Natural killer cell (primary cell): ENCODE data around the gene P2RX4. TPM values are rescaled to one million over a fixed set of nuclear protein-coding genes. Genes with fewer than 3 reads are reported as not detected.

Experiments
- ATAC-seq, 3 donors: fragments of 150-1000 bp in 2 of 3; fragments of 200-7000 bp in 1 of 3; cut with Tn5 transposase; 1 replicate in 1 of 3; 2 replicates in 2 of 3; pipeline ENCODE4 v1.10.0; 2021; ENCODE audit warnings: mild to moderate bottlenecking in 2 of 3, moderate library complexity in 2 of 3
- DNase-seq, 2 donors: peaks; one replicate each; pipeline versions ENCODE4 v3.0.0 to v3.0.0-alpha.2; 2013 to 2021; ENCODE audit warnings: mixed read lengths in 1 of 2
- H3K27ac ChIP-seq: one replicate; pipeline ENCODE4 v1.5.1; 2013; ENCODE audit warnings: mild to moderate bottlenecking, low read length
- H3K27me3 ChIP-seq: one replicate; pipeline ENCODE4 v1.6.1; 2013; ENCODE audit warnings: low read length; ENCODE audit not compliant: control insufficient read depth, insufficient read depth
- H3K36me3 ChIP-seq: one replicate; pipeline ENCODE4 v1.6.1; 2013; ENCODE audit warnings: low read length; ENCODE audit not compliant: control insufficient read depth, insufficient read depth
- H3K4me1 ChIP-seq: one replicate; pipeline ENCODE4 v1.6.1; 2013; ENCODE audit warnings: low read length; ENCODE audit not compliant: control insufficient read depth, insufficient read depth
- H3K4me3 ChIP-seq: one replicate; pipeline ENCODE4 v1.5.1; 2013; ENCODE audit warnings: low read length
- H3K9me3 ChIP-seq: one replicate; pipeline ENCODE4 v1.6.1; 2013; ENCODE audit warnings: low read length; ENCODE audit not compliant: control insufficient read depth, insufficient read depth
- H3K27ac Mint-ChIP-seq, 2 donors: one replicate each; pipeline ENCODE4 v1.8.0; 2022; ENCODE audit warnings: mild to moderate bottlenecking in 2 of 2, mixed read lengths in 2 of 2, moderate library complexity in 1 of 2
- H3K27me3 Mint-ChIP-seq, 2 donors: one replicate each; pipeline ENCODE4 v1.8.0; 2022; ENCODE audit warnings: low read depth in 2 of 2, mixed read lengths in 2 of 2
- H3K36me3 Mint-ChIP-seq: one replicate; pipeline ENCODE4 v1.8.0; 2022; ENCODE audit warnings: mixed read lengths
- H3K4me1 Mint-ChIP-seq, 2 donors: one replicate each; pipeline ENCODE4 v1.8.0; 2022; ENCODE audit warnings: mixed read lengths in 2 of 2
- H3K4me3 Mint-ChIP-seq: one replicate; pipeline ENCODE4 v1.8.0; 2022; ENCODE audit warnings: mild to moderate bottlenecking, moderate library complexity, mixed read lengths
- H3K9me3 Mint-ChIP-seq, 2 donors: one replicate each; pipeline ENCODE4 v1.8.0; 2022; ENCODE audit warnings: mixed read lengths in 2 of 2
- WGBS: methylation state at CpG from one replicate; pipeline ENCODE4 v1.1.7; 2013; ENCODE audit warnings: missing lambda C conversion rate; ENCODE audit not compliant: insufficient coverage; 5-methylcytosine and 5-hydroxymethylcytosine counted together
- intact Hi-C: fragments of 100-400 bp; cut with micrococcal nuclease; formaldehyde crosslinking; loops from one replicate; pipeline ENCODE4 v1.14.2; 2022
- total RNA-seq, 4 donors: library from RNA; stranded (reverse); fragments of 120-200 nt in 1 of 4; gene quantifications; one replicate each; pipeline versions ENCODE4 v1.2.3 to v1.2.4, GENCODE V29; 2013 to 2022
- TF ChIP-seq, protein P1 (sequence below): fragments of 200-600 bp; IDR thresholded peaks from one replicate; pipeline ENCODE4 v1.8.0; 2022; ENCODE audit warnings: antibody characterized with exemption

The P2RX4 gene
- total RNA-seq, 3 donors from 2014 or later (not counting 1 experiment from before 2014, with no cell fraction given): 34.8 to 39.3 (median 38.2) TPM

DNA sequence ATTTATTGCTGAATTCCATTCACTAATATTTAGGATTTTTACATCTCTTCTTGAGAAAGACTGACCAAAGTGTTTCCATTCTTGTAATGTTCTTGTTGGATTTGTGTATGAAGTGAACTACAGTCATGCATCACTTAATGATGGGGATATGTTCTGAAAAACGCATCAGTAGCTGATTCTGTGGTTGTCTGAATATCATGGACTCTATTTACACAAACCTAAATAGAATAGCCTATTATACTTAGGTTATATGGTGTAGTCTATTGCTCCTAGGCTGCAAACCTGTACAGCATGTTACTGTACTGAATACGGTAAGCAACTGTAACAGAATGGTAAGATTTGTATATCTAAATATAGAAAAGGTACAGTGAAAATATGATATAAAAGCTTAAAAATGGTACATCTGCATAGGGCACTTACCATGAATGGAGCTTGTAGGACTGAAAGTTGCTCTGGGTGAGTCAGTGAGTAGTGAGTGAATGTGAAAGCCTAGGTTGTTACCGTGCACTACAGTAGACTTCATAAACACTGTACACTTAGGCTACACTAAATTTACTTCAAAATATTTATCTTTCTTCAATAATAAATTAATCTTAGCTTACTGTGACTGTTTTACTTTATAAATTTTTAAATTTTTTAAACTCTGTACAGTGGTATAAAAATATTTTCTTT lies 27.6 kb upstream of the P2RX4 start:
- ATAC-seq: no peak
- no peaks in the 10 kb centered on the region for H3K4me1 ChIP-seq
- no peak overlapping the region for H3K4me3 ChIP-seq
- Mint-ChIP-seq H3K9me3 (no peaks in the 10 kb centered on the region), H3K27ac (no peak overlapping the region), H3K4me1 (no peaks in the 10 kb centered on the region), H3K36me3 (no peaks in the 10 kb centered on the region), H3K4me3 (no peak overlapping the region), H3K27me3 (no peaks in the 10 kb centered on the region)
- DNase-seq: no peak
- intact Hi-C loops: no loop called here
- TF ChIP-seq, protein P1, sequence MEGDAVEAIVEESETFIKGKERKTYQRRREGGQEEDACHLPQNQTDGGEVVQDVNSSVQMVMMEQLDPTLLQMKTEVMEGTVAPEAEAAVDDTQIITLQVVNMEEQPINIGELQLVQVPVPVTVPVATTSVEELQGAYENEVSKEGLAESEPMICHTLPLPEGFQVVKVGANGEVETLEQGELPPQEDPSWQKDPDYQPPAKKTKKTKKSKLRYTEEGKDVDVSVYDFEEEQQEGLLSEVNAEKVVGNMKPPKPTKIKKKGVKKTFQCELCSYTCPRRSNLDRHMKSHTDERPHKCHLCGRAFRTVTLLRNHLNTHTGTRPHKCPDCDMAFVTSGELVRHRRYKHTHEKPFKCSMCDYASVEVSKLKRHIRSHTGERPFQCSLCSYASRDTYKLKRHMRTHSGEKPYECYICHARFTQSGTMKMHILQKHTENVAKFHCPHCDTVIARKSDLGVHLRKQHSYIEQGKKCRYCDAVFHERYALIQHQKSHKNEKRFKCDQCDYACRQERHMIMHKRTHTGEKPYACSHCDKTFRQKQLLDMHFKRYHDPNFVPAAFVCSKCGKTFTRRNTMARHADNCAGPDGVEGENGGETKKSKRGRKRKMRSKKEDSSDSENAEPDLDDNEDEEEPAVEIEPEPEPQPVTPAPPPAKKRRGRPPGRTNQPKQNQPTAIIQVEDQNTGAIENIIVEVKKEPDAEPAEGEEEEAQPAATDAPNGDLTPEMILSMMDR: no peak
- WGBS: 91% methylated on average over 1 of the region's 3 CpGs
- no peak overlapping the region for H3K27ac ChIP-seq
- H3K36me3 ChIP-seq: peaks cover 22% of the 10 kb centered on the region
- H3K27me3 ChIP-seq: no peaks in the 10 kb centered on the region
- peaks cover 5% of the 10 kb centered on the region for H3K9me3 ChIP-seq

DNA sequence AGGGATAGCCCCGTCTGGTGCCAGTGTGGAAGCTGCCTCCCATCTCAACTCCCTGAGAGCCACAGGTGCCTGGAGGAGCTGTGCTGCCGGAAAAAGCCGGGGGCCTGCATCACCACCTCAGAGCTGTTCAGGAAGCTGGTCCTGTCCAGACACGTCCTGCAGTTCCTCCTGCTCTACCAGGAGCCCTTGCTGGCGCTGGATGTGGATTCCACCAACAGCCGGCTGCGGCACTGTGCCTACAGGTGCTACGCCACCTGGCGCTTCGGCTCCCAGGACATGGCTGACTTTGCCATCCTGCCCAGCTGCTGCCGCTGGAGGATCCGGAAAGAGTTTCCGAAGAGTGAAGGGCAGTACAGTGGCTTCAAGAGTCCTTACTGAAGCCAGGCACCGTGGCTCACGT lies 25.5 kb upstream of the P2RX4 start:
- Histone ChIP-seq H3K4me3 (no peak overlapping the region), H3K27me3 (no peaks in the 10 kb centered on the region), H3K27ac (no peak overlapping the region), H3K36me3 (peaks cover 18% of the 10 kb centered on the region), H3K4me1 (no peaks in the 10 kb centered on the region), H3K9me3 (peaks cover 5% of the 10 kb centered on the region)
- Mint-ChIP-seq H3K36me3 (no peaks in the 10 kb centered on the region), H3K9me3 (no peaks in the 10 kb centered on the region), H3K4me1 (no peaks in the 10 kb centered on the region), H3K27me3 (no peaks in the 10 kb centered on the region), H3K4me3 (no peak overlapping the region), H3K27ac (no peak overlapping the region)
- ATAC-seq: no peak
- WGBS: 92% methylated on average over 15 of the region's 15 CpGs
- no peak for DNase-seq
- TF ChIP-seq, protein P1: no peak
- intact Hi-C loops: no loop called here

DNA sequence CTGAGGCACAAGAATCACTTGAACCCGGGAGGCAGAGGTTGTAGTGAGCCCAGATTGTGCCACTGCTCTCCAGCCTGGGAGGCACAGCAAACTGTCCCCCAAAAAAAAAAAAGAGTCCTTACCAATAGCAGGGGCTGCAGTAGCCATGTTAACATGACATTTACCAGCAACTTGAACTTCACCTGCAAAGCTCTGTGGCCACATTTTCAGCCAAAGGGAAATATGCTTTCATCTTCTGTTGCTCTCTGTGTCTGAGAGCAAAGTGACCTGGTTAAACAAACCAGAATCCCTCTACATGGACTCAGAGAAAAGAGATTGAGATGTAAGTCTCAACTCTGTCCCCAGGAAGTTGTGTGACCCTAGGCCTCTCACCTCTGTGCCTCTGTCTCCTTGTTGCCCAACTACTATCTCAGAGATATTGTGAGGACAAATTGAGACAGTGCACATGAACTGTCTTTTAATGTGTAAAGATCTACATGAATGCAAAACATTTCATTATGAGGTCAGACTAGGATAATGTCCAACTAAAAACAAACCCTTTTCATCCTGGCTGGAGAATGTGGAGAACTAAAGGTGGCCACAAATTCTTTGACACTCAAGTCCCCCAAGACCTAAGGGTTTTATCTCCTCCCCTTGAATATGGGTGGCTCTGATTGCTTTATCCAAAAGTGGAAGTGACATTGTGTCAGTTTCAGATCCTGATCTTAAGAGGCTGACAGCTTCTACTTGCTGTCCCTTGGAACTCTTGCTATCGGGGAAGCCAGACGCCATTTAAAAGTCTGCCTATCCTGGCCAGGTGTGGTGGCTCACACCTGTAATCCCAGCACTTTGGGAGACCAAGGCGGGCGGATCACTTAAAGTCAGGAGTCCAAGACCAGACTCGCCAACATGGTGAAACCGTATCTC lies 24.7 kb upstream of the P2RX4 start:
- Mint-ChIP-seq H3K27me3 (no peaks in the 10 kb centered on the region), H3K4me1 (no peaks in the 10 kb centered on the region), H3K27ac (no peak overlapping the region), H3K4me3 (no peak overlapping the region), H3K9me3 (no peaks in the 10 kb centered on the region), H3K36me3 (no peaks in the 10 kb centered on the region)
- ATAC-seq (no peak), DNase-seq (no peak)
- no peak overlapping the region for H3K4me3 ChIP-seq
- no peaks in the 10 kb centered on the region for H3K4me1 ChIP-seq
- no peaks in the 10 kb centered on the region for H3K27me3 ChIP-seq
- intact Hi-C loops: no loop called here
- WGBS: 87% methylated on average over 5 of the region's 7 CpGs
- peaks cover 15% of the 10 kb centered on the region for H3K36me3 ChIP-seq
- no peak overlapping the region for H3K27ac ChIP-seq
- TF ChIP-seq, protein P1: no peak
- H3K9me3 ChIP-seq: peaks cover 5% of the 10 kb centered on the region
